Kidney (tissue), 14 donors: ENCODE data around the gene FOCAD. TPM values are rescaled to one million over a fixed set of nuclear protein-coding genes. Genes with fewer than 3 reads are reported as not detected.

Experiments
- DNase-seq, 5 donors: peaks; one replicate each; pipeline ENCODE4 v3.0.0-alpha.2; 2013 to 2020
- FAIRE-seq: peaks from 2 replicates; lab custom pipeline; 2012; peaks lifted over from hg19 to GRCh38; lab: Jason Lieb, UNC
- H3K27ac ChIP-seq, 2 donors: one replicate each; pipeline ENCODE4 v1.7.0; 2013; ENCODE audit warnings: low read depth in 2 of 2, low read length in 2 of 2, inconsistent platforms in 1 of 2
- H3K27me3 ChIP-seq: one replicate; pipeline ENCODE4 v1.7.1; 2013; ENCODE audit warnings: low read length, inconsistent platforms; ENCODE audit not compliant: control insufficient read depth, insufficient read depth
- H3K36me3 ChIP-seq, 3 donors: one replicate each; pipeline versions ENCODE4 v1.7.0 to v1.7.1; 2013; ENCODE audit warnings: low read length in 3 of 3, control low read depth in 1 of 3, inconsistent platforms in 1 of 3; ENCODE audit not compliant: insufficient read depth in 3 of 3, control insufficient read depth in 2 of 3
- H3K4me1 ChIP-seq, 3 donors: one replicate each; pipeline versions ENCODE4 v1.7.0 to v1.7.1; 2013; ENCODE audit warnings: low read length in 3 of 3, inconsistent platforms in 1 of 3, low read depth in 1 of 3; ENCODE audit not compliant: control insufficient read depth in 2 of 3, insufficient read depth in 2 of 3
- H3K4me3 ChIP-seq, 3 donors: one replicate each; pipeline versions ENCODE4 v1.7.0 to v1.8.1; 2013; ENCODE audit warnings: low read length in 3 of 3, control low read depth in 1 of 3, inconsistent platforms in 1 of 3
- H3K9ac ChIP-seq, 3 donors: one replicate each; pipeline versions ENCODE4 v1.7.0 to v1.7.1; 2013; ENCODE audit warnings: low read length in 3 of 3, control low read depth in 1 of 3, inconsistent platforms in 1 of 3
- H3K9me3 ChIP-seq, 3 donors: one replicate each; pipeline versions ENCODE4 v1.7.0 to v1.7.1; 2013; ENCODE audit warnings: low read length in 3 of 3, control low read depth in 1 of 3, inconsistent platforms in 1 of 3; ENCODE audit not compliant: control insufficient read depth in 2 of 3, insufficient read depth in 1 of 3
- CTCF ChIP-seq: IDR thresholded peaks from 3 replicates; pipeline ENCODE4 v1.5.1; 2012; ENCODE audit warnings: mild to moderate bottlenecking, moderate library complexity, borderline replicate concordance; ENCODE audit not compliant: insufficient read depth; ENCODE audit errors: extremely low read depth
- intact Hi-C: fragments of 100-400 bp; cut with DNase I; formaldehyde crosslinking; loops from one replicate; pipeline ENCODE4 v1.11.1; 2022
- polyA plus RNA-seq: library from polyadenylated mRNA; stranded (reverse); fragments of 350-450 nt; fragmentation: Illumina TruSeq; extraction: RNeasy Lipid Tissue Mini Kit (QIAGEN cat#74804); gene quantifications from one replicate; pipeline ENCODE4 v1.2.3, GENCODE V29; 2014; ENCODE audit warnings: low read depth, low replicate concordance; ENCODE audit not compliant: insufficient read depth
- total RNA-seq: library from RNA; stranded (reverse); fragmentation: NEBNext Ultra II Directional; extraction: Animal tissue kit (Norgen Biotek cat#: 25700); gene quantifications from one replicate; pipeline ENCODE4 v1.2.1, GENCODE V29; 2021
- donor health status: control.
- donor health status: control.
- donor health status: control.
- donor health status: control.
- donor health status: control.
- donor health status: DM: yes; HTN: yes; CAD: no.
- donor health status: Normal renal cell carcinoma (clear cell type).

The FOCAD gene
- total and polyA plus RNA-seq, 2 donors from 2014 or later = 12.2 to 35.7 TPM

- no peak for DNase-seq
- Histone ChIP-seq H3K9me3 (no peaks in the 10 kb centered on the region), H3K4me3 (no peak overlapping the region), H3K27ac (no peak overlapping the region), H3K9ac (no peak overlapping the region), H3K36me3 (no peaks in the 10 kb centered on the region), H3K4me1 (no peaks in the 10 kb centered on the region), H3K27me3 (no peaks in the 10 kb centered on the region)
- TF ChIP-seq CTCF = no peak
- intact Hi-C loops = no loop called here
- FAIRE-seq = no peak
Observed at GRCh38 chr9:20997503-20998076, 313.5 kb downstream of the FOCAD start.

DNA sequence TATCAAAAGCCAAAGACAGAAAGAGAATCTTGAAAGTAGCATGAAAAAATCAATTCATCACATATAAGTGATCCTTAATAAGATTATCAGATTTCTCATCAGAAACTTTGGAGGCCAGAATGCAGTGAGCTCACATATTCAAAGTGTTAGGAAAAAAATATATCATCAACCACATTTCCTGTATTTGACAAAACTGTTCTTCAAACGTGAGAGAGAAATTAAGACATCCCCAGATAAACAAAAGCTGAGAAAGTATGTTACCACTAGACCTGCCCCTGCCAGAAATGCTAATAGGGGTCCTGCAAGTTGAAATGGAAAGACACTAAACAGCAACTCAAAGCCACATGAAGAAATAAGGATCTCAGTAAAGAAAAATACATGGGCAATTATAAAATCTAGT, 317.5 kb downstream of the FOCAD start:
- Histone ChIP-seq H3K4me1 (no peaks in the 10 kb centered on the region), H3K27ac (no peak overlapping the region), H3K4me3 (no peak overlapping the region), H3K27me3 (no peaks in the 10 kb centered on the region), H3K9ac (no peak overlapping the region), H3K36me3 (no peaks in the 10 kb centered on the region), H3K9me3 (no peaks in the 10 kb centered on the region)
- intact Hi-C loops = no loop called here
- TF ChIP-seq CTCF = no peak
- no peak for FAIRE-seq
- DNase-seq = no peak

DNA sequence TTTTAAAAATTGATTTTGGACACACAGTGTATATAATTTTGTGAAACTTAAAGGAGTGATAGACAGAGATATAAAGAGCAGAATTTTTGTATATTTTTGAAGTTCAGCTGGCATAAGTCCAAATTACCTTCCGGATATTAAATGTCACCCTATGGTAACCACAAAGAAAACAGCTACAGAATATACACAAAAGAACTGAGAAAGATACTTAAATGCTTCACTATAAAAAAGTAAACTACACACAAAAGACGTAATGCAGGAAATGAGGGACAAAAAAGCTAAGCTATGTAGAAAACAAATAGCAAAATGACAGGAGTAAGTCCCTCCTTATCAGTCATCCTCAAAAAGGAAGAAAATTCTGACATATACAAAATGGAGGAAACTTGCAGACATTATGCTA, 318.0 kb downstream of the FOCAD start:
- FAIRE-seq (no peak), DNase-seq (no peak)
- Histone ChIP-seq H3K4me1 (no peaks in the 10 kb centered on the region), H3K4me3 (no peak overlapping the region), H3K9ac (no peak overlapping the region), H3K27me3 (no peaks in the 10 kb centered on the region), H3K36me3 (no peaks in the 10 kb centered on the region), H3K27ac (no peak overlapping the region), H3K9me3 (no peaks in the 10 kb centered on the region)
- intact Hi-C loops = no loop called here
- TF ChIP-seq CTCF = no peak
